ENCODE results near the gene MINDY4. TPM values are rescaled to one million over a fixed set of nuclear protein-coding genes. Genes with fewer than 3 reads are reported as not detected.
A peak's percentile ranks its signal among the peaks of the same experiment; 100 is the strongest.

The MINDY4 gene
- total RNA-seq, 1 donor from 2014 or later: 3.8 TPM

- intact Hi-C loops (cut with micrococcal nuclease): loop anchor here (10.0 kb wide), 1 partner anchor 118 kb away; no protein-coding TSS in a partner anchor
- Histone ChIP-seq H3K9me3 (replicated peaks) (no peaks in the 10 kb centered on the region), H3K4me3 (no peak overlapping the region), H3K27me3 (ENCODE audit: low read depth) (no peaks in the 10 kb centered on the region), H3K27ac (replicated peaks) (peak overlapping the region; percentile 75), H3K36me3 (no peaks in the 10 kb centered on the region), H3K4me1 (peaks cover 67% of the 10 kb centered on the region)
- TF ChIP-seq, protein P1, sequence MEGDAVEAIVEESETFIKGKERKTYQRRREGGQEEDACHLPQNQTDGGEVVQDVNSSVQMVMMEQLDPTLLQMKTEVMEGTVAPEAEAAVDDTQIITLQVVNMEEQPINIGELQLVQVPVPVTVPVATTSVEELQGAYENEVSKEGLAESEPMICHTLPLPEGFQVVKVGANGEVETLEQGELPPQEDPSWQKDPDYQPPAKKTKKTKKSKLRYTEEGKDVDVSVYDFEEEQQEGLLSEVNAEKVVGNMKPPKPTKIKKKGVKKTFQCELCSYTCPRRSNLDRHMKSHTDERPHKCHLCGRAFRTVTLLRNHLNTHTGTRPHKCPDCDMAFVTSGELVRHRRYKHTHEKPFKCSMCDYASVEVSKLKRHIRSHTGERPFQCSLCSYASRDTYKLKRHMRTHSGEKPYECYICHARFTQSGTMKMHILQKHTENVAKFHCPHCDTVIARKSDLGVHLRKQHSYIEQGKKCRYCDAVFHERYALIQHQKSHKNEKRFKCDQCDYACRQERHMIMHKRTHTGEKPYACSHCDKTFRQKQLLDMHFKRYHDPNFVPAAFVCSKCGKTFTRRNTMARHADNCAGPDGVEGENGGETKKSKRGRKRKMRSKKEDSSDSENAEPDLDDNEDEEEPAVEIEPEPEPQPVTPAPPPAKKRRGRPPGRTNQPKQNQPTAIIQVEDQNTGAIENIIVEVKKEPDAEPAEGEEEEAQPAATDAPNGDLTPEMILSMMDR (IDR thresholded peaks at IDR 0.05; ENCODE audit: borderline replicate concordance): no peak
- DNase-seq: no peak
Measured at GRCh38 chr7:30932562-30932961, 161.3 kb downstream of the MINDY4 start.

GRCh38 chr7:30933124-30933974 lies 162.1 kb downstream of the MINDY4 start:
- intact Hi-C loops (cut with micrococcal nuclease): loop anchor here (10.0 kb wide), 1 partner anchor 119 kb away; no protein-coding TSS in a partner anchor
- TF ChIP-seq, protein P1 (IDR thresholded peaks at IDR 0.05; ENCODE audit: borderline replicate concordance): no peak
- H3K36me3 ChIP-seq: no peaks in the 10 kb centered on the region
- no peak overlapping the region for H3K4me3 ChIP-seq
- H3K9me3 ChIP-seq (replicated peaks): no peaks in the 10 kb centered on the region
- DNase-seq: no peak
- H3K27ac ChIP-seq (replicated peaks): peak overlapping the region; percentile 71
- H3K27me3 ChIP-seq (ENCODE audit: low read depth): no peaks in the 10 kb centered on the region
- H3K4me1 ChIP-seq: peaks cover 69% of the 10 kb centered on the region

DNA sequence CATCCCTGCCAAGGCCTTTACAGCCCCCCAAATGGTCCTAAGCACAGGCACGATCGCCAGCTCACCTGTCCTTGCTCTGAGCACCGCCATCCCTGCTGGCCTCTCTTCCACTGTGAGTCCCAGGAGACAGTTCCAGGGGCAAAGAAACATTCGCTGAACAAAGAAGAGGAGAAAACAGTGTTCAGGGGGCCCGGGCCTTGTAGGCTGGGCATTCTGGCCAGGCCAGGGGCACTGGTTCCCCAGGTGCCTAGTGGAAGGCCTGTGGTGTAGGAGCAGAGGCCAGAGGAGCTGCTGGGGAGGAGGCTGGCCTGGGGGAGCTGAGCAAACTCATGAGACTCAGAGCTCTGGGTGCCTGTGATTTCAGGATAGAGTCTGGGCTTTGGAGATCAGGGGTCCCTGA lies 163.0 kb downstream of the MINDY4 start:
- no peaks in the 10 kb centered on the region for H3K27me3 ChIP-seq (ENCODE audit: low read depth)
- intact Hi-C loops (cut with micrococcal nuclease): loop anchor here (10.0 kb wide), 1 partner anchor 119 kb away; no protein-coding TSS in a partner anchor
- H3K27ac ChIP-seq (replicated peaks): peak overlapping the region; percentile 71
- H3K4me1 ChIP-seq: peaks cover 76% of the 10 kb centered on the region
- no peaks in the 10 kb centered on the region for H3K36me3 ChIP-seq
- H3K9me3 ChIP-seq (replicated peaks): no peaks in the 10 kb centered on the region
- TF ChIP-seq, protein P1 (IDR thresholded peaks at IDR 0.05; ENCODE audit: borderline replicate concordance): no peak
- no peak overlapping the region for H3K4me3 ChIP-seq
- DNase-seq: no peak

- DNase-seq: peak; percentile 15
- H3K9me3 ChIP-seq (replicated peaks): no peaks in the 10 kb centered on the region
- TF ChIP-seq, protein P1 (IDR thresholded peaks at IDR 0.05; ENCODE audit: borderline replicate concordance): no peak
- intact Hi-C loops (cut with micrococcal nuclease): loop anchor here (10.0 kb wide), 1 partner anchor 120 kb away; no protein-coding TSS in a partner anchor
- H3K4me1 ChIP-seq: peaks cover 71% of the 10 kb centered on the region
- H3K27ac ChIP-seq (replicated peaks): peak overlapping the region; percentile 71
- H3K4me3 ChIP-seq: no peak overlapping the region
- no peaks in the 10 kb centered on the region for H3K27me3 ChIP-seq (ENCODE audit: low read depth)
- H3K36me3 ChIP-seq: no peaks in the 10 kb centered on the region
Measured at GRCh38 chr7:30934732-30935568, 163.7 kb downstream of the MINDY4 start.

GRCh38 chr7:30935569-30935877 lies 164.3 kb downstream of the MINDY4 start:
- no peaks in the 10 kb centered on the region for H3K9me3 ChIP-seq (replicated peaks)
- H3K4me1 ChIP-seq: peaks cover 65% of the 10 kb centered on the region
- H3K27ac ChIP-seq (replicated peaks): peak overlapping the region; percentile 71
- TF ChIP-seq, protein P1 (IDR thresholded peaks at IDR 0.05; ENCODE audit: borderline replicate concordance): no peak
- H3K27me3 ChIP-seq (ENCODE audit: low read depth): no peaks in the 10 kb centered on the region
- H3K36me3 ChIP-seq: no peaks in the 10 kb centered on the region
- intact Hi-C loops (cut with micrococcal nuclease): loop anchor here (10.0 kb wide), 1 partner anchor 121 kb away; no protein-coding TSS in a partner anchor
- DNase-seq: no peak
- no peak overlapping the region for H3K4me3 ChIP-seq
